ENCODE data around the gene ARHGEF10L.

Gene ARHGEF10L

DNA sequence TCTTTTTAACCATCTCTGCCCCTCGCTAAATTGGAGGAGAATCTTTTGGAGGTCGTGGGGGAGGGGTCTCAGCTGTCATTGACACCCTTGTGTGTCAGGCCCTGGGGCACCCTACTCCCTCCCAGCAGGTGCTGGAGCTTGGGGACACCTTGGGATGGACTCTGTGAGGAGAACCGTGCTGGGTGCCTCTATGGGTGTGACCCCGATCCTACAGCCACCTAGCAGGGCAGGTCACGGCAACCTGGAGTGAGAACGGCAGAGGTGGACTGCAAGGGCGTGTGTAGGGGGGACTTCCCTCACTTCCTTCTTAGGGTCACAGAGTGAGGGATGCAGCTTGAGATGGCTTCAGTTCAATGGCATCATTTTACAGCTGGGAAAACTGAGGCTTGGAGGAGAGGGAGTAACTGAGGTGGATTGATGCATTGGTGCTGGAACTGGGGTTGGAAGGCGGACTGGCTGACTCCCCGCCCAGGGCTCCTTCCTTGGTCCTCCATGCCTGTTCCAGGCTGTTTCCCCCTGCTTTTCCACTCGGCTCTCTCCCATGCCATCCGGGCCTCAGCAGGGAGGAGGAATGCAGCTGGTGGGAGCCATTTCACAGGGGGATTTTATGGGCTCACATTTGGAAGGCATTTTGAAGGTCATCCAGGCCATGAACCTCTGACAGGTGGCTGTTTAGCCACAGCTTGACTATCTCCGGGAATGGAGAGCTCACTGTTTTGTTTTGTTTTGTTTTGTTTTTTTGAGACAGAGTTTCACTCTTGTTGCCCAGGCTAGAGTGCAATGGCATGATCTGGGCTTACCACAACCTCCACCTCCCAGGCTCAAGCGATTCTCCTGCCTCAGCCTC lies 18.8 kb upstream of the ARHGEF10L start:
- CTCF ChIA-PET, result interaction anchor here (1.4 to 3.7 kb wide), 4 partner anchors 13 to 86 kb away, joined by 4 to 19 read pairs (median 4); no protein-coding TSS in a partner anchor
- DNase-seq (ENCODE audit: low read depth, low spot score), result no peak
- POLR2A ChIA-PET, result no interaction called here
- no peak for TF ChIP-seq CTCF (IDR thresholded peaks at IDR 0.05; ENCODE audit: insufficient read depth, low read length, missing control alignments)
- H3K4me3 ChIP-seq (ENCODE audit: low read depth, low read length), result no peak overlapping the region

DNA sequence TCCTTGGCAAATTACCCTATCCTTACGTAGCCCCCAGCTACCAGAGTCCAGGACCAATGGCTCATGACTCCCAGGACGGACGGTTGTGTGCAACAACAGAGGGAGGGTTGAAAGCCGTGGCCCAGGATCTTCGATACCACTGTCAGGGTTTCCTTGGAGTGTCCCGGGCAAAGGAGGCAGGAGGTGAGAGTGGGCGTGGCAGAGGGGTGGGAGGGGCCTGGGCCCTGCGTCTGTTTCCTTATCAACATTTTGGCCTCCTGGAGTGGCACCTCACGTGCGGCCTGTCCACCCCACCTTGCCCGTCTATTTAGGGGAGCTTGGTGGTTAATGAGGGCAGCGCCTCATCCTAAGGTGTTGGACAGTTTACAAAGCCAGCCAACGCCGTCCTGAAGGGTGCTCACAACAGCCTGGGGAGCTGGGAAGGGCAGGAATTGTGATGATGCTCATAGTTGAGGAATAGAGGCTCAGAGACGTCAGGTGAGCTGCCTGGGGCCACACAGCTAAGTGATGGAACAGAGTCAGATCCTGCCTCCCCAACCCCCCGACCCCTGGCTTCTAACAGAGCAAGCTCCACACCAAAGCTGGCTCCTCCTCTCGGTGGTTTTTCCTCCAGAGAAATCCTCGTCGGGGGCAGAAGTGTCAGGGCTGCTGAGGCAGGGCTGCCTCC lies 17.4 kb upstream of the ARHGEF10L start:
- DNase-seq (ENCODE audit: low read depth, low spot score), result no peak
- ChIA-PET CTCF (interaction anchor here (1.4 to 3.7 kb wide), 2 partner anchors 27 to 85 kb away, joined by 4 to 19 read pairs; no protein-coding TSS in a partner anchor), POLR2A (no interaction called here)
- H3K4me3 ChIP-seq (ENCODE audit: low read depth, low read length), result no peak overlapping the region
- TF ChIP-seq CTCF (IDR thresholded peaks at IDR 0.05; ENCODE audit: insufficient read depth, low read length, missing control alignments), result no peak

DNA sequence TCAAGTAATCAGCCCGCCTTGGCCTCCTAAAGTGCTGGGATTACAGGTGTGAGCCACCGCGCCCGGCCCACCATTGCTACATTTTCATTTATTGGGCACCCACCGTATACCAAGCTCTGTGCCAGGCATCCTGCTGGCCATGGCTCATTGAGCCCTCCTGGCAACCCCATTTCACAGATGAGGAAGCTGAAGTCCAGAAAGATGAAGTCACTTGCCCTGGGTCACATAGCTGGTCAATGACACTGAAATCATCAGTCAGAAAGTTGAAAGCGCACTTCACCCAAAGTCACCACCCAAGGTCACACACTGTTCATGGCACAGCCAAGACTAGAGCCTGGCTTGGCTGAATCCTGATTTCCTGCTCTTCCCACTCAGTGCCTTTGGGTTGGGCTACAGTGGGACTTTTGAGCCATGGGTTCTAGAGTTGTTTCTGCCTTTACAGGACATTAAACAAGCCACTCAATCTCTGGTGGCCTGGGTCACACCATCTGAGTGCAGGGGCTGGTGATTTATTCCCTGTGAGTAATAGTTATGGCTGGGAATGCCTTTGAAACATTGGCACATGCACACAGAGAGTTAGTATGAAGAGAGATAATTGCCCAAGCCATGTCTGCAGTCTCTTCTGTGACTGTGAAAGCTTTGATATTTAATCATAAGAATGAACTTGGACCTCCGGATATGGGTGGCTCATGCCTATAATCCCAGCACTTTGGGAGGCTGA lies 16.0 kb upstream of the ARHGEF10L start:
- CTCF ChIA-PET, result interaction anchor here (1.0 to 3.7 kb wide), 4 partner anchors 16 to 84 kb away, joined by 3 to 19 read pairs (median 7); no protein-coding TSS in a partner anchor
- POLR2A ChIA-PET, result interaction anchor here (0.6 kb wide), 1 partner anchor 1412 kb away, joined by 3 read pairs; no protein-coding TSS in a partner anchor
- no peak overlapping the region for H3K4me3 ChIP-seq (ENCODE audit: low read depth, low read length)
- DNase-seq (ENCODE audit: low read depth, low spot score), result no peak
- TF ChIP-seq CTCF (IDR thresholded peaks at IDR 0.05; ENCODE audit: insufficient read depth, low read length, missing control alignments), result no peak

GRCh38 chr1:17524645-17525044 lies 14.9 kb upstream of the ARHGEF10L start:
- no peak overlapping the region for H3K4me3 ChIP-seq (ENCODE audit: low read depth, low read length)
- POLR2A ChIA-PET, result no interaction called here
- CTCF ChIA-PET, result interaction anchor here (1.0 to 2.0 kb wide), 2 partner anchors 22 to 137 kb away, joined by 3 to 10 read pairs; no protein-coding TSS in a partner anchor
- no peak for DNase-seq (ENCODE audit: low read depth, low spot score)
- TF ChIP-seq CTCF (IDR thresholded peaks at IDR 0.05; ENCODE audit: insufficient read depth, low read length, missing control alignments), result no peak

- ChIA-PET POLR2A (no interaction called here), CTCF (interaction anchor here (1.1 kb wide), 1 partner anchor 24 kb away, joined by 3 read pairs; no protein-coding TSS in a partner anchor)
- DNase-seq (ENCODE audit: low read depth, low spot score), result no peak
- TF ChIP-seq CTCF (IDR thresholded peaks at IDR 0.05; ENCODE audit: insufficient read depth, low read length, missing control alignments), result no peak
- H3K4me3 ChIP-seq (ENCODE audit: low read depth, low read length), result no peak overlapping the region
Observed at GRCh38 chr1:17525996-17526686, 13.4 kb upstream of the ARHGEF10L start.

All from AG04449 (cell line).